Bone marrow (tissue), 2 donors: ENCODE measurements around the gene ZGPAT.
A peak's percentile ranks its signal among the peaks of the same experiment; 100 is the strongest.

ENCODE experiments used
- DNase-seq, 2 donors: peaks; one replicate each; lab custom pipeline; 2025; lab: John Stamatoyannopoulos, UW

The ZGPAT gene

DNA sequence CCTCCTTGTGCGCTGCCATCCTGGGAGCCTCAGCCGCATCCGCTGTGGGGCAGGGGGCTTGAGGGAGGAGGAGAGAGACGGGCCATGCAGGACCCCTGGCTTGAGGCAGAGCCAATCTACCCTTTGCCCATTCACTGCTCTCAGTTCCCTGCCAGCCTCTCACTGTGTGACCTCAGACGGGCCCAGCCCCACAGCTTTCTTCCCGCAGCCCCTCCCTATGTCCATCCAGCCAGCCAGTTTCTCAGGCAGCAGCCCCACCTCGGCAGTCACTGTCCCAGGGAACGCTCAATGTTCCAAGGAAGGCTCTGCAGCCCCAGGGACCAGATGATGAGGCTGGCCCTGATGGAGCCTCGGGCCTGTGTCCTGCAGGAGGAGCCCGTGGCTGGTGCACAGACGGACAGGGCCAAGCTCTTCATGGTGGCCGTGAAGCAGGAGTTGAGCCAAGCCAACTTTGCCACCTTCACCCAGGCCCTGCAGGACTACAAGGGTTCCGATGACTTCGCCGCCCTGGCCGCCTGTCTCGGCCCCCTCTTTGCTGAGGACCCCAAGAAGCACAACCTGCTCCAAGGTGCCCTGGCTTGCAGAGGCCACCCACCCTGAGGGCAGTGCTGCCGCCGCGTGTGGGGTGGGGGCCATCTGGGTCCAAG, 15.3 kb upstream of the ZGPAT start:
- DNase-seq = no peak

DNA sequence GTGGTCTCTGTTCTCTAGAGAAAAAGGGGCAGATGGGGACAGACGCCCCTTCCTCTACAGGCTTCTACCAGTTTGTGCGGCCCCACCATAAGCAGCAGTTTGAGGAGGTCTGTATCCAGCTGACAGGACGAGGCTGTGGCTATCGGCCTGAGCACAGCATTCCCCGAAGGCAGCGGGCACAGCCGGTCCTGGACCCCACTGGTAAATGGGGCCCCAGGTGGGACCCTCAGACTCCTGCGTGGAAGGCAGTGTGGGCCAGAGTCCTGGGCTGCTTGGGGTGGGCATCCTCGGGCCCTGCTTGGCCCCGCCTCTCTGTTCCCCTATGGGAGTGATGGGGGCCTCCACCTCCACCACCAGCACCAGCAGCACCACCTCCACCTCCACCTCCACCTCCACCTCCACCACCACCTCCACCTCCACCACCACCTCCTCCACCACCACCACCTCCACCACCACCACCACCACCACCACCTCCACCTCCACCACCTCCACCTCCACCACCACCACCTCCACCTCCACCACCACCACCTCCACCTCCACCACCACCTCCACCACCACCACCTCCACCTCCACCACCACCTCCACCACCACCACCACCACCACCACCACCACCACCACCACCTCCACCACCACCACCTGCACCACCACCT, 14.6 kb upstream of the ZGPAT start:
- DNase-seq = no peak

DNA sequence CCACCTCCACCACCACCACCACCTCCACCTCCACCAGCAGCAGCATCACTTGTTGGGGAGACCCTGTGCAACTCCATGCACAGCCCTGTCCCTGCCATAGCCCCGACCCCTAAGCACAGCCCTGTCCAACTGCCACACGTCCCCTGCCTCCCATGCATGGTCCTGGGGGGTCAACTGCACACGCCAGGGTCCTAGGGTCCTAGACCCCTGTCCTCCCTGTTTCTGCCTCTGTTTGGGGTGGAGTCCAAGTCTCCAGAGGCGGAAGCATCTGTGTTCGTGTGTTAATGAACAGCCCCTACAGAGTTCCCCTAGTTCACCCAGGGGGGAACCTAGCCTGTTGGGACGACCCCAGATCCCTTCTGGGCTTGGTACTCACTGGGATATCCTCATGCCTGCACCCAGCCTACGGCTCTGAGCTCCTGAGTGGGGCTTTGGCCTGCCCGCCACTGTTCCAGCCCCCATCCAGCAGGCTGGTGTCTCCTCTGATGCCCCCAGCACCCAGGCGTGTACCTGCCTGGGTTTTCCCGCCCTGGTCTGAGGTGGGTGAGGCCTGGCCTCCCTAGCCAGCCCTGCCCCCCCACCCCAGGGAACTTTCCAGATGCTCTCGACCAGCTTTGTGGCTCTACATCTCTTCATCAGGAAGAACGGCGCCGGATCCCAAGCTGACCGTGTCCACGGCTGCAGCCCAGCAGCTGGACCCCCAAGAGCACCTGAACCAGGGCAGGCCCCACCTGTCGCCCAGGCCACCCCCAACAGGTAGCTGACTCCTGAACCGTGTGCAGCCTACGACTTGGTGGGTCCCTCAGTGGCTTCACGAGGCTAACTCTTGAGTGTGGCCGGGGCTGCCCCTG, 13.9 kb upstream of the ZGPAT start:
- no peak for DNase-seq

DNA sequence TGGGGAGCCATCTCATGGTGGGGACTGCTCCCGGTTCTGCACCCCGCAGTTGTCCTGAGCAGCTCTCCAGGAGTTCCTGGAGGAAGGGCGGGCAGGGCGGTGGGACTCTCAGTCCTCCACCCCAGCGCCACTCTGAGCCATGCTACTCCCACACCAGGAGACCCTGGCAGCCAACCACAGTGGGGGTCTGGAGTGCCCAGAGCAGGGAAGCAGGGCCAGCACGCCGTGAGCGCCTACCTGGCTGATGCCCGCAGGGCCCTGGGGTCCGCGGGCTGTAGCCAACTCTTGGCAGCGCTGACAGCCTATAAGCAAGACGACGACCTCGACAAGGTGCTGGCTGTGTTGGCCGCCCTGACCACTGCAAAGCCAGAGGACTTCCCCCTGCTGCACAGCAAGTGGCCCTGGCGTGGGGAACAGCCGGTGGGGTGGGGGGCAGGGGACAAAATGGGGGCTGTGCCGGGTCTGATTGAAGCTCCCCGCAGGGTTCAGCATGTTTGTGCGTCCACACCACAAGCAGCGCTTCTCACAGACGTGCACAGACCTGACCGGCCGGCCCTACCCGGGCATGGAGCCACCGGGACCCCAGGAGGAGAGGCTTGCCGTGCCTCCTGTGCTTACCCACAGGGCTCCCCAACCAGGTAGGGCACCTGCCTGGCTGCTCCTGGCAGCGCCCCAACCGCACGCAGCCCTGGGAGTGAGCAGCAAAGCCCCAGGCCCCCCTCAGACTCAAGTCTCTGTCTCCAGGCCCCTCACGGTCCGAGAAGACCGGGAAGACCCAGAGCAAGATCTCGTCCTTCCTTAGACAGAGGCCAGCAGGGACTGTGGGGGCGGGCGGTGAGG, 13.0 kb upstream of the ZGPAT start:
- no peak for DNase-seq

DNA sequence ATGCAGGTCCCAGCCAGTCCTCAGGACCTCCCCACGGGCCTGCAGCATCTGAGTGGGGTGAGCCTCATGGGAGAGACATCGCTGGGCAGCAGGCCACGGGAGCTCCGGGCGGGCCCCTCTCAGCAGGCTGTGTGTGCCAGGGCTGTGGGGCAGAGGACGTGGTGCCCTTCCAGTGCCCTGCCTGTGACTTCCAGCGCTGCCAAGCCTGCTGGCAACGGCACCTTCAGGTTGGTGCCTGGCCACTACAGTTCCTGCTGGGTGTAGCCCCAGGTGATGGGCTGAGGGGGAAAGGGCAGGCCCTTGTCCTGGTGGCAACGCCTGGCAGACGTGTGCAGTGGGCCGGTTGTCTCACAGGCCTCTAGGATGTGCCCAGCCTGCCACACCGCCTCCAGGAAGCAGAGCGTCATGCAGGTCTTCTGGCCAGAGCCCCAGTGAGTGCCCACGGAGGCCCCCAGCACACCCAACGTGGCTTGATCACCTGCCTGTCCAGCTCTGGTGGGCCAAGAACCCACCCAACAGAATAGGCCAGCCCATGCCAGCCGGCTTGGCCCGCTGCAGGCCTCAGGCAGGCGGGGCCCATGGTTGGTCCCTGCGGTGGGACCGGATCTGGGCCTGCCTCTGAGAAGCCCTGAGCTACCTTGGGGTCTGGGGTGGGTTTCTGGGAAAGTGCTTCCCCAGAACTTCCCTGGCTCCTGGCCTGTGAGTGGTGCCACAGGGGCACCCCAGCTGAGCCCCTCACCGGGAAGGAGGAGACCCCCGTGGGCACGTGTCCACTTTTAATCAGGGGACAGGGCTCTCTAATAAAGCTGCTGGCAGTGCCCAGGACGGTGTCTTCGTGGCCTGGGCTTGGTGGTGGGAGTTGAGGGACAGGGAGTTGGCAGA, 12.2 kb upstream of the ZGPAT start:
- DNase-seq = no peak

DNA sequence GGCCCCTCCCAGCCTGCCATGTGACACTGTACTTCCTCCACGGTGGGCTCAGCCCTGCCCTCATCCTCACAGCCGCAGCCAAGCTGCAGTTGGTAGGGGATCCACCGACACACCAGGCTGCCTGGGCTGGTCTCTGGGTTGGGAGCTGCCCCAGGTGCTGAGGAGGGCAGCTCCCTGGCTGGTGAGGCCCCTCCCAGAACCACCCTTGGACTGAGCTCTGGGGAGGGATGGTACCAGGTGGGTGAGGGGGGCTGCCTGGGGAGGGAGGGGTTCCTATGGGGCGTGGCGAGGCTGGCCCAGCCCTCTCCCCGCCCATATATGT, 11.6 kb upstream of the ZGPAT start:
- peak in 1 of 2 donors; percentile 52 for DNase-seq

DNA sequence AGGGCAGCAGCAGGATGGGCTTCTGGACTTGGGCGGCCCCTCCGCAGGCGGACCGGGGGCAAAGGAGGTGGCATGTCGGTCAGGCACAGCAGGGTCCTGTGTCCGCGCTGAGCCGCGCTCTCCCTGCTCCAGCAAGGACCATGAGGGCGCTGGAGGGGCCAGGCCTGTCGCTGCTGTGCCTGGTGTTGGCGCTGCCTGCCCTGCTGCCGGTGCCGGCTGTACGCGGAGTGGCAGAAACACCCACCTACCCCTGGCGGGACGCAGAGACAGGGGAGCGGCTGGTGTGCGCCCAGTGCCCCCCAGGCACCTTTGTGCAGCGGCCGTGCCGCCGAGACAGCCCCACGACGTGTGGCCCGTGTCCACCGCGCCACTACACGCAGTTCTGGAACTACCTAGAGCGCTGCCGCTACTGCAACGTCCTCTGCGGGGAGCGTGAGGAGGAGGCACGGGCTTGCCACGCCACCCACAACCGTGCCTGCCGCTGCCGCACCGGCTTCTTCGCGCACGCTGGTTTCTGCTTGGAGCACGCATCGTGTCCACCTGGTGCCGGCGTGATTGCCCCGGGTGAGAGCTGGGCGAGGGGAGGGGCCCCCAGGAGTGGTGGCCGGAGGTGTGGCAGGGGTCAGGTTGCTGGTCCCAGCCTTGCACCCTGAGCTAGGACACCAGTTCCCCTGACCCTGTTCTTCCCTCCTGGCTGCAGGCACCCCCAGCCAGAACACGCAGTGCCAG, 11.0 kb upstream of the ZGPAT start, which contains the start of gene TNFRSF6B:
Gene TNFRSF6B, plus strand, starts transcription at position 25 of the 729 bp plus-strand sequence. Its CDS starts 116 bp downstream, at position 141.
- DNase-seq = no peak

DNA sequence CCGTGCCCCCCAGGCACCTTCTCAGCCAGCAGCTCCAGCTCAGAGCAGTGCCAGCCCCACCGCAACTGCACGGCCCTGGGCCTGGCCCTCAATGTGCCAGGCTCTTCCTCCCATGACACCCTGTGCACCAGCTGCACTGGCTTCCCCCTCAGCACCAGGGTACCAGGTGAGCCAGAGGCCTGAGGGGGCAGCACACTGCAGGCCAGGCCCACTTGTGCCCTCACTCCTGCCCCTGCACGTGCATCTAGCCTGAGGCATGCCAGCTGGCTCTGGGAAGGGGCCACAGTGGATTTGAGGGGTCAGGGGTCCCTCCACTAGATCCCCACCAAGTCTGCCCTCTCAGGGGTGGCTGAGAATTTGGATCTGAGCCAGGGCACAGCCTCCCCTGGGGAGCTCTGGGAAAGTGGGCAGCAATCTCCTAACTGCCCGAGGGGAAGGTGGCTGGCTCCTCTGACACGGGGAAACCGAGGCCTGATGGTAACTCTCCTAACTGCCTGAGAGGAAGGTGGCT, 10.4 kb upstream of the ZGPAT start:
- DNase-seq = no peak

DNA sequence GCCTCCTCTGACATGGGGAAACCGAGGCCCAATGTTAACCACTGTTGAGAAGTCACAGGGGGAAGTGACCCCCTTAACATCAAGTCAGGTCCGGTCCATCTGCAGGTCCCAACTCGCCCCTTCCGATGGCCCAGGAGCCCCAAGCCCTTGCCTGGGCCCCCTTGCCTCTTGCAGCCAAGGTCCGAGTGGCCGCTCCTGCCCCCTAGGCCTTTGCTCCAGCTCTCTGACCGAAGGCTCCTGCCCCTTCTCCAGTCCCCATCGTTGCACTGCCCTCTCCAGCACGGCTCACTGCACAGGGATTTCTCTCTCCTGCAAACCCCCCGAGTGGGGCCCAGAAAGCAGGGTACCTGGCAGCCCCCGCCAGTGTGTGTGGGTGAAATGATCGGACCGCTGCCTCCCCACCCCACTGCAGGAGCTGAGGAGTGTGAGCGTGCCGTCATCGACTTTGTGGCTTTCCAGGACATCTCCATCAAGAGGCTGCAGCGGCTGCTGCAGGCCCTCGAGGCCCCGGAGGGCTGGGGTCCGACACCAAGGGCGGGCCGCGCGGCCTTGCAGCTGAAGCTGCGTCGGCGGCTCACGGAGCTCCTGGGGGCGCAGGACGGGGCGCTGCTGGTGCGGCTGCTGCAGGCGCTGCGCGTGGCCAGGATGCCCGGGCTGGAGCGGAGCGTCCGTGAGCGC, 9.8 kb upstream of the ZGPAT start:
- no peak for DNase-seq

DNA sequence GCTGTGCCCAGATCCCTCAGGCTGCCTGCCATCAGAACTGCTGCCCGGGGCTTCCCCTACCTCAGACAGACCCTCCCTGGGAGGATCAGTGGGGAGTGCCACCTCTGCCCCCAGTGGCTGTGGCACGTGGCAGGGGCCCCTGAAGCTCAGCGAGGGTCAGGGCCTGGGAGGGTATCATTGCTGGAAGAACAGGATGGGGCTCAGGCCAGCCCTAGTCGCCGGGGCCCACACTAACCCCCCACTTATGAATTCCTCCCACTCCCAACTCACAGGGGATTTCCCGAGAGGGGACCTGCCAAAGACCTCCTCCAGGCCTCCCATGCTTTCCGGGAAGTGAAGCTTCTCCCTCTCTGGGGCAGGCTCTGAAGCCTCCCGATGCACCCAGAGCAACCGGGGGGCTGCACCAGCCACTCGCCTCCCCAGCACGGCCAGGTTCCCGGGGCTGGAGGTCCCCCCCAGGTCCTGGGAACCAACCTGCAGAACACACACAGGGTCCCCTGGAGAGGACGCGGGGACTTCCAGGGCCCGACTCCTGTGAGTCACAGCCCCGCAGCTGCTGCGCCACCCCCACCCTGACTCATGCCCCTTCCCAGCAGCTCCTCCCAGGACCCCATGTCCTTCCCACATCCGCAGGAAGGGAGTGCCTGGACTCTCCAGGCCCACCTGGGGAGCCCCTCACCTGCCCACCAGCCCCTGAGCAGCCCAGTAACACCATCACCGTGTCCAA, 8.9 kb upstream of the ZGPAT start:
- no peak for DNase-seq

DNA sequence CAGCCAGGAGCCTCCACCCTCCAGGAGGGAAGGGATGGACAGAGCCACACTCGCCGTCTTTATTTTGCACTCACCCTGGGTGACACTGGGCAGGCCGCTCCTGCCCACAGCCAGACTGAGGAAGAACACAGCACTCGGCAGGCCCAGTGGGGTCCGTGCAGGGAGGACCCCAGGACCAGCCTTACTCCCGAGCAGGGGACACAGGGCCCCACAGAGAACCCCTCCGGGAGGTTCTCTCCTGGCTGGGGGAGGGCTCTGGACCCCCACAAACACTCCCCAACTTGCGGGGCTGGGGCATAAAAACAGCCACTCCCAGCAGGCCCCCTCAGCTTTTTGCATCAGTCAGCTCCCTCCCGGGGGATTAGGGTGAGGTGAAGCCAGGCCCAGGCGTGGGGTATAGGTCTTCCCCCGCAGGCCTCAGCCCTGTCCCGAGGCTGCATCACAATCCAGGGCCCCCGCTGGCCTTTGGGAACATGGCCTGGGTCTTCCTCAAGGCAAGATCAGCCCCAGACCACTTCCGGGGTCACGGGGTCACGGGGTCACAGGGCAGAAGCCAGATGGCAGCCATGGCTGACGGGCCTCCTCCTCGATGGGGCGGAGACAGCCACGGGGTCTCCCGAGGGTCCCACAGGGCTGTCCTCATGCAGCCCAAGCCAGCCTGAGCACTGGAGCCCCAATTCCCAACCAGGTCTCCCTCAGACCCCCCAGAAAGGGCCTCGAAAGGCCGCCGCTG, 8.2 kb upstream of the ZGPAT start:
- DNase-seq = no peak

DNA sequence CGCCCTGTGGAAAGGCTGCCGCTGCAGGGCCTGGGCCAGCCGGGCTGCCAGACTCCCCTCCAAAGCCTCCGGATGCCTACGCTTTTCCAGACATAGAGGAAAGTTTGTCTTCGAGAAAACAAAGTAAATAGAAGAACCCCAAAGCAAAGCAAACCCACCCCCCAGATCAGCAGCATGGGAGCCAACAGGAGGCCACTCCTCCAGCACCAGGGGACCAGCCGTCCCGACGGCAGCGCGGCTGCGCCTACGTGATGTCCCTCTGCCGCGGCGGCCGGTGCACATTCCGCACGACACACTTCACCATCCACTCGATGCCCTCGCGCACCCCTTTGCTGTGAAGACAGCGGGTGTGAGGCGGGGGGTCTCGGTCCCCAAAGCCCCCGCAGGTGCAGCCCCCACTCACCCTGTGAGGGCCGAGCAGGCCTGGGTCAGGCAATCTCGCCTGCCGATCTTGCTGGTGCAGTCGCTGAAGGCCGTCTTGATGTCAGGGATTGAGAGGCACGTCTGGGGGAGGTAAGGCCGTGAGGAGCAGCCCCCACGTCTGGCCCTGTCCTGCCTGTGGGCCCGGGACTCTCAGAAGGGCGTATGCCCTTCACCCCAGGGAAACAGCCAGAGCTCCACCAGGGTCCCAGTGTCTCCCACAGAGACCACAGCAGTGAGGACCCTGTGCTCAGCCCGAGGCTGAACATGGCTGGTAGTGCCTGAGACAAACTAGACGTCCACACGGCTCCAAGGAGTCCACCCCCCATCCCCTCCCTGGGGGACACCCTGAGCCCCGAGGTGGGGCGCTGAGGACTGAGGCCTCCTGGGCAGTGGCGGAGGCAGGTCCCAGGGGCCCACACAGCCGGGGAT, 7.4 kb upstream of the ZGPAT start:
- no peak for DNase-seq

DNA sequence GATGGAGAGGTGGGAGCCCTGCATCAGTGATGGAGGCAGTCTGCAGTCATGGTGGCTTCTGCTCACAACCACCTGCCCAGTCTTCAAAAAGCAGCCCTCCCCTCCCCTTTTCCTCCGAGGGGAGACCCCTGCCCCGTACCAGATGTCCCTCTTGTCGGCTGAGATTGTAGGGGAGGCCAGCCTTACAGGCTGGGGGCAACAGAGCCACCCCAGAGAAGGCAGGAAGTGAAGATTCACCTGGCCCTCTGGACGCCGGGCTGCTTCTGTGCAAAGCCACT, 6.8 kb upstream of the ZGPAT start:
- no peak for DNase-seq

DNA sequence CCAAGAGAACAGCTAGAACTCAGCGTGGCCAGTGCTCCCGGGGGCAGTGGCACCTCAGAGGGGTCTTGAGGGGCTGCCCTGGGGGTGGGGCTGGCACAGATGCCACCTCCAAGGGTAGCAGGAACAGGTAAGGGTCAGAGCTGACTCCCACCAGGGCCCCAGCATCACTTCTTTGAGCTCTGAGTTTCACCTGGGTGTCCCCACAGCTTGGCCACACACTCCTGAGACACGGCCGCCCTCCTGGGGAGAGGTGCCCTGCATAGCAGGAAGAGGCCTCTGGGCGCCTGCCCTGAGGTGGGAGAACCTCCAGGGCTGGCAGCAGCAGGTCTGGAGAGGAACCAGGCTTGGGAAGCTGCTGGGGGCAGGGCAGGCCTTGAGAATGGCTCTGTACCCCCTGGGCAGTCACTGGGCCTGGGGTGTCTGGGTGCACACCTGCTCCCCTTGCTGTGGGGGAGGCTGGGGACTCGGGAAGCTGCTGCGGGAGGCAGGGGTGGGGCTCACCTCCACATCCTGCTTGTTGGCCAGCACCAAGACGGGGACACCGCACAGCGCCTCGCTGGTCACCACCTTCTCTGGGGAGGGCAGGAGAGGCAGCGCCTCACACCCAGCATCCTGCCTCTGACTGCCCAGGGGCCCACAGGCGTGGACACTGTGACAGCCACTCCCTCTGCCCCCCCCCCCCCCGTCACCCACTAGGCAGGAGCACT, 6.4 kb upstream of the ZGPAT start:
- no peak for DNase-seq

DNA sequence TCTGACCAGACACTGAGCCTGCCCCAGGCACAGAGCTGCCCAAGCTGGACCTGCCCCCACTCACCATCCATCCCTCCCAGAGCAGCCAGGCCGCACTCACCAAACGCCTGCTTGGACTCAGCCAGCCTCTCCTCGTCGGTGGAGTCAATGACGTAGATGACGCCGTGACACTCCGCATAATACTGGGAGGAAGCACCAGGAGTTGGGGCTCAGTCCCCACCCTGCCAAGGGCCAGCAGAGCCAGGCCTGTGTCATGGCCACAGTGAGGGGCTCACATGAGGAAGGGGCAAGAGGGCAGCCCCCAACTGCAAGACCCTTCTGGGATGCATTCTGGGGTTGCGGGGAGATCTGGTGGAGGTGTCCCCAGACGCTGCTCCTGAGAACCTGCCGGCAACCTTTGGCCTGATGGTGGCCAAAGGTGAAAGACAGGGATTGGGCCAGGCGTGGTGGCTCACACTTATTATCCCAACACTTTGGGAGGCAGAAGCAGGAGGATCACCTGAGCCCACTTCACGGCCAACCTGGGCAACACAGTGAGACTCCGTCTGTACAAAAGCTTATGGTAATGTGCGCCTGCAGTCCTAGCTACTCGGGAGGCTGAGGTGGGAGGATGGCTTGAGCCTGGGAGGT, 5.7 kb upstream of the ZGPAT start:
- DNase-seq = no peak

DNA sequence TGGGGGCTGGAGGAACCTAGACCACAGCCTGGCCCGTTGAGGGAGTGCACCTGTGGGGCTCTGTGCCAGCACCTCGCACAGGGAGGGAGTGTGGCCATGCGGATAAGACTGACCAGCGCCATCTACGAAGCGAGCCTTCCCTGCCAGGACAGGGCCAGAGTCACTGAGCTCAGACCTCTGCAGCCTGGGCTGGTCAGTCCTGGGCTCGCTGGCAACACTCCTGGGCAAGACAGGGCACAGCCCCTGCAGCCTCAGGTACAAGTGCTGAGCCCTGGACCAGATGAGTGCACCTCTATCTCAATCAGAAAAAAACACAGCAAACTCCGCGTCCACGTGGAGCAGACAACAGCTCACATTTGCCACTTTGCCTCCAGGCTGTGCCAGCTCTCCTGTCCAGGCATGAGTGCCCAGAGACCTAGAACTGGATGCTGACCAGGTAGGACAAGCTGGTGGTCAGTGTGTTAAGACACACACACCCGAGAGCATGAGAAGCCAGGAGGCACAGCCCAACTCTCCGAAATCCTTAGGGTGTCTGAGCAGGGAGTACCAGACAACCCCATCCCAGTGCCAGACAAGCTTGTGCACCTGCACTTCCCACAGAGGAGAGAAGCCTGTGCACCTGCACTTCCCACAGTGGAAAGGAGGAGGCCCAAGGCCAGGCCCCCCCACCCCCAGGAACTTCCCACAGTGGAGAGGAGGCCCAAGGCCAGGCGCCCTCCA, 4.9 kb upstream of the ZGPAT start:
- no peak for DNase-seq
